ENCODE measurements around the gene BBS9. TPM values are rescaled to one million over a fixed set of nuclear protein-coding genes. Genes with fewer than 3 reads are reported as not detected.

Gene BBS9
- polyA plus RNA-seq, 1 experiment, result 6.5 TPM

- Histone ChIP-seq H3K27me3 (ENCODE audit: control insufficient read depth, insufficient read depth, low read length) (no peaks in the 10 kb centered on the region), H3K36me3 (ENCODE audit: control insufficient read depth, insufficient read depth, low read length) (no peaks in the 10 kb centered on the region), H3K4me3 (ENCODE audit: low read depth, low read length) (no peak overlapping the region)
- no peak for DNase-seq (ENCODE audit: low read depth)
- TF ChIP-seq CTCF (IDR thresholded peaks at IDR 0.05; ENCODE audit: insufficient read depth, low read depth, low read length), result no peak
- ChIA-PET CTCF (interaction anchor here (1.2 kb wide), 1 partner anchor 123 kb away, joined by 4 read pairs; no protein-coding TSS in a partner anchor), POLR2A (no interaction called here)
Measured at GRCh38 chr7:33336820-33337219, 207.5 kb downstream of the BBS9 start.

- TF ChIP-seq CTCF (IDR thresholded peaks at IDR 0.05; ENCODE audit: insufficient read depth, low read depth, low read length), result no peak
- Histone ChIP-seq H3K27me3 (ENCODE audit: control insufficient read depth, insufficient read depth, low read length) (no peaks in the 10 kb centered on the region), H3K36me3 (ENCODE audit: control insufficient read depth, insufficient read depth, low read length) (no peaks in the 10 kb centered on the region), H3K4me3 (ENCODE audit: low read depth, low read length) (no peak overlapping the region)
- no peak for DNase-seq (ENCODE audit: low read depth)
- ChIA-PET CTCF (interaction anchor here (1.0 kb wide), 1 partner anchor 69 kb away, joined by 3 read pairs; no protein-coding TSS in a partner anchor), POLR2A (no interaction called here)
Measured at GRCh38 chr7:33339074-33339790, 209.9 kb downstream of the BBS9 start.

GRCh38 chr7:33346055-33346454 is 216.7 kb downstream of the BBS9 start:
- CTCF ChIA-PET, result no interaction called here
- POLR2A ChIA-PET, result no interaction called here
- DNase-seq (ENCODE audit: low read depth), result no peak
- Histone ChIP-seq H3K27me3 (ENCODE audit: control insufficient read depth, insufficient read depth, low read length) (no peaks in the 10 kb centered on the region), H3K4me3 (ENCODE audit: low read depth, low read length) (no peak overlapping the region), H3K36me3 (ENCODE audit: control insufficient read depth, insufficient read depth, low read length) (no peaks in the 10 kb centered on the region)
- TF ChIP-seq CTCF (IDR thresholded peaks at IDR 0.05; ENCODE audit: insufficient read depth, low read depth, low read length), result no peak

GRCh38 chr7:33350577-33350976 is 221.2 kb downstream of the BBS9 start:
- POLR2A ChIA-PET, result no interaction called here
- no peak for DNase-seq (ENCODE audit: low read depth)
- H3K27me3 ChIP-seq (ENCODE audit: control insufficient read depth, insufficient read depth, low read length), result no peaks in the 10 kb centered on the region
- CTCF ChIA-PET, result interaction anchor here (0.8 kb wide), 1 partner anchor 15 kb away, joined by 3 read pairs; no protein-coding TSS in a partner anchor
- H3K4me3 ChIP-seq (ENCODE audit: low read depth, low read length), result no peak overlapping the region
- no peak for TF ChIP-seq CTCF (IDR thresholded peaks at IDR 0.05; ENCODE audit: insufficient read depth, low read depth, low read length)
- no peaks in the 10 kb centered on the region for H3K36me3 ChIP-seq (ENCODE audit: control insufficient read depth, insufficient read depth, low read length)

- DNase-seq (ENCODE audit: low read depth), result no peak
- H3K4me3 ChIP-seq (ENCODE audit: low read depth, low read length), result no peak overlapping the region
- ChIA-PET POLR2A (no interaction called here), CTCF (no interaction called here)
- no peaks in the 10 kb centered on the region for H3K27me3 ChIP-seq (ENCODE audit: control insufficient read depth, insufficient read depth, low read length)
- no peaks in the 10 kb centered on the region for H3K36me3 ChIP-seq (ENCODE audit: control insufficient read depth, insufficient read depth, low read length)
- TF ChIP-seq CTCF (IDR thresholded peaks at IDR 0.05; ENCODE audit: insufficient read depth, low read depth, low read length), result no peak
Measured at GRCh38 chr7:33351709-33352108, 222.3 kb downstream of the BBS9 start.

Measured in BJ (cell line).